ENCODE data around the gene AKNA. TPM values are rescaled to one million over a fixed set of nuclear protein-coding genes. Genes with fewer than 3 reads are reported as not detected.

The AKNA gene
- total RNA-seq, 1 donor from 2014 or later: 2.6 TPM

GRCh38 chr9:114291064-114291474, 96.7 kb downstream of the AKNA start:
- DNase-seq (ENCODE audit: low read depth) (peak; percentile 59), FAIRE-seq (peak; percentile 13)
- peak; percentile 80 for TF ChIP-seq CTCF (IDR thresholded peaks at IDR 0.05; ENCODE audit: insufficient read depth, low read length, severe bottlenecking)
- Histone ChIP-seq H3K36me3 (ENCODE audit: control insufficient read depth, insufficient read depth, low read length) (peaks cover 12% of the 10 kb centered on the region), H3K27me3 (ENCODE audit: control insufficient read depth, insufficient read depth, low read length) (no peaks in the 10 kb centered on the region), H3K4me3 (ENCODE audit: low read depth, low read length) (no peak overlapping the region)

GRCh38 chr9:114290561-114290986, 97.2 kb downstream of the AKNA start:
- Histone ChIP-seq H3K27me3 (ENCODE audit: control insufficient read depth, insufficient read depth, low read length) (no peaks in the 10 kb centered on the region), H3K4me3 (ENCODE audit: low read depth, low read length) (no peak overlapping the region), H3K36me3 (ENCODE audit: control insufficient read depth, insufficient read depth, low read length) (peaks cover 12% of the 10 kb centered on the region)
- TF ChIP-seq CTCF (IDR thresholded peaks at IDR 0.05; ENCODE audit: insufficient read depth, low read length, severe bottlenecking): no peak
- DNase-seq (ENCODE audit: low read depth) (no peak), FAIRE-seq (no peak)

GRCh38 chr9:114289571-114290481, 98.0 kb downstream of the AKNA start:
- TF ChIP-seq CTCF (IDR thresholded peaks at IDR 0.05; ENCODE audit: insufficient read depth, low read length, severe bottlenecking): no peak
- Histone ChIP-seq H3K4me3 (ENCODE audit: low read depth, low read length) (no peak overlapping the region), H3K36me3 (ENCODE audit: control insufficient read depth, insufficient read depth, low read length) (peaks cover 9% of the 10 kb centered on the region), H3K27me3 (ENCODE audit: control insufficient read depth, insufficient read depth, low read length) (no peaks in the 10 kb centered on the region)
- DNase-seq (ENCODE audit: low read depth) (no peak), FAIRE-seq (no peak)

- FAIRE-seq (no peak), DNase-seq (ENCODE audit: low read depth) (no peak)
- peaks cover 8% of the 10 kb centered on the region for H3K36me3 ChIP-seq (ENCODE audit: control insufficient read depth, insufficient read depth, low read length)
- no peak overlapping the region for H3K4me3 ChIP-seq (ENCODE audit: low read depth, low read length)
- H3K27me3 ChIP-seq (ENCODE audit: control insufficient read depth, insufficient read depth, low read length): no peaks in the 10 kb centered on the region
- TF ChIP-seq CTCF (IDR thresholded peaks at IDR 0.05; ENCODE audit: insufficient read depth, low read length, severe bottlenecking): no peak
Measured at GRCh38 chr9:114289106-114289505, 98.7 kb downstream of the AKNA start.

GRCh38 chr9:114288193-114289091, 99.3 kb downstream of the AKNA start:
- no peak overlapping the region for H3K4me3 ChIP-seq (ENCODE audit: low read depth, low read length)
- H3K27me3 ChIP-seq (ENCODE audit: control insufficient read depth, insufficient read depth, low read length): no peaks in the 10 kb centered on the region
- FAIRE-seq: peak; percentile 40
- DNase-seq (ENCODE audit: low read depth): peak; percentile 88
- no peak for TF ChIP-seq CTCF (IDR thresholded peaks at IDR 0.05; ENCODE audit: insufficient read depth, low read length, severe bottlenecking)
- H3K36me3 ChIP-seq (ENCODE audit: control insufficient read depth, insufficient read depth, low read length): peaks cover 8% of the 10 kb centered on the region
